HG03565 (cell line): ENCODE results near the gene PI4K2A.

Experiments used
- ATAC-seq: cut with Tn5 transposase; IDR thresholded peaks from one replicate; pipeline ENCODE4 v1.9.1; 2021; ENCODE audit warnings: mild to moderate bottlenecking, moderate library complexity; ENCODE audit not compliant: unreplicated experiment

Gene PI4K2A

DNA sequence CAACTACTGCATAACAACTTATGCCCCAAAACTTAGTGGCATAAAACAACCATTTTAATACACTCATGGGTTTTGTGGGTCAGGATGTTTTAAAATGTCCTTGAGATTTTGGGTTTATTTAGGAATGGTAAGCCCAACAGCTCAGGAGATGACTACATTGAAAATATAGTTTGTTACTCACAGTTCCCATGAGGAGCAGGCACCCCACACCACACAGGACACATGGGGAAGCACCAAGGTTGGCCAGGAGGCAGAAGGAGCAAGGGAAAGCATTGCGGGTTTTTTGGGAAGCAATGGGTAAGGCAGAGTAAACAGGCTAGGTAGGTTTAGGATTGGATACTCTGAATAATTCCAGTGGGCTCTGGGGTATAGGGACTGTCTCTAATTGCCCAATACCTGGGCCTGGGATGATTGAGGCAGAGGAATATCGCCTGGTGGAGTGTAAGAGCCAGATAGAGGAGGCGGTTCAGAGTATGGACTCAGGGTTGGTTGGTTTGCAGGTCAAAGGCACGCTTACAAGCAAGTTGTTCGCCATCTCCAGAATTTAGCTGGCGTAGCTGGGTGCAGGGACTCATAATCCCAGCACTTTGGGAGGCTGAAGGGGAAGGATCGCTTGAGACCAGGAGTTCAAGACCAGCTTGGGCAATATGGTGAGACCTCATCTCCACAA lies 63.1 kb downstream of the PI4K2A start:
- no peak for ATAC-seq

DNA sequence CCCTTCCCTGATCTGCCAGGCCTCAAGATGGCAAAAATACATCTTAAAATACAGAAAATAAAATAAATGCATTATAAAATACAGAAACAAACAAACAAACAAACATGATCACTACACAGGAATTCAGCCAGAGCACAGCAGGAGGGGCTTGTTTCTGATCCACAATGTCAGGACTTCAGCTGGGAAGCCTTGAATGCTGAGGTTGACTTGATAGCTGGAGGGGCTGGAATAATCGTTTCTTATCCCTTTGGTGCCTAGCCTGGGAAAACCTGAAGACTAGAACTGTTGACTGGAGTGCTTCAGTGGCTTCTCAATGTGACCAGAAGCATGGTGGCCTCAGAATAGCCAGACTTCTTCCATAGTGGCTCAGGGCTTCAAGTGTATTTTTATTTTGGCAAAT lies 63.9 kb downstream of the PI4K2A start:
- no peak for ATAC-seq

DNA sequence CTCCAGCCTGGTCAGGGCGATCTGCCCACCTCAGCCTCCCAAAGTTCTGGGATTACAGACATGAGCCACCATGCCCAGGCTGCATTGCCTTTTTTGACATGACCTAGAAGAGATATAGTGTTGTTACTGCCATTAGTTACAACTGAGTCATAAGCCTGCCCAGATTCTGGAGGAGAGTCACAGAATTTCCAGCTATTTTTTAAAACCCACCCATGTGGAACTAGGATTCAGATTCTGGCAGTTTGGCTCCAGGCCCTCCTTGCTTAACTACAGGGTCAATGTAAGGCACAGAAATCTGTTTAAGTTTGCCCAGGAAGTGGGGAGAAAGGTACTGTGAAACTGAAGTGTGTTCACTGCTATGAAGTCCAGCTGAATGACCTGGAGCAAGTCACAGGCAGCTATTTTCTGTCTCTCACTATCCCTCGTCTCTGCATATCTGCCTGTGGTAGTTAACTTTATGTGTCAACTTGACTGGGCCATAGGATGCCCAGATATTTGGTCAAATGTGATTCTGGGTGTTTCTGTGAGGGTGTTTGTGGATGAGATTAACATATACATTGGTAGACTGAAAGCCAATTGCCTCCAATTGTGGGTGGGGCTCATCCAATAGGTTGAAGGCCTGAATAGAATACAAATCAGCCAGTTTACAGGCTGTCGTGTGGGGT lies 64.7 kb downstream of the PI4K2A start:
- ATAC-seq: no peak

DNA sequence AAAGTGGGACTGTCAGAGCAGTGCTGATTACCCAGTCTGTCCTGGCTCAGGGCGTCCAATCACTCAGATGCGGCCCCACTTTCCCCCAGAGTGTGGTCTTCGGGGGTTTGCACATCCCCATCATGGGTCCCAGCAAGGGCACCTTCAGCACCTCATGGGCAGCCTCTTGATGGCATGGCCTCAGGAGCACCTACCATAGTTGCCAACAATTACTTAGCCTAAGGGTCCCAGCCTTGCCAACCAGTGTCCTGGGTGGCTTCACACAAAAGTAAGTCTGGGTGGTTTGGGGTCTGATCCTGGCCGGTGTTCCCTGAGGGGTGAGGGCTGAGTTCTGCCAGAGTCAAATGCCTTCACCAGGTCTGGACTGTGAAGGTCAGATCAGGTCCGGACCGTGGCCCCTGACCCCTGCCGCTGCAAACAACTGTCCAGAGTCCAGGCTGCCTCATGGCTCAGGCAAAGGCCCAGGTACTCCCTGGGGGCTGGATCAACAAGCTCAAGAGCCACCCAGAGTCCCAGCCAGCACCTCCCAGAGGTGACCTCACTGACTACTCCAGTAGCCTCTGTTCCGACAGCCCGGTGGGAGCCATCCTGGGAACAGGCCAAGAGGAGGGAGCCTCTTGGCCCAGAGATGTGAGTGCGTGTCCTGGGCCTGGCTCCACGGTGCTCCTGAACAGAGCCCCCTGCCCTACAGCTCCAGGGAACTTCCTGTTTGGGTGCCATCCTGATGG lies 66.8 kb downstream of the PI4K2A start:
- no peak for ATAC-seq

DNA sequence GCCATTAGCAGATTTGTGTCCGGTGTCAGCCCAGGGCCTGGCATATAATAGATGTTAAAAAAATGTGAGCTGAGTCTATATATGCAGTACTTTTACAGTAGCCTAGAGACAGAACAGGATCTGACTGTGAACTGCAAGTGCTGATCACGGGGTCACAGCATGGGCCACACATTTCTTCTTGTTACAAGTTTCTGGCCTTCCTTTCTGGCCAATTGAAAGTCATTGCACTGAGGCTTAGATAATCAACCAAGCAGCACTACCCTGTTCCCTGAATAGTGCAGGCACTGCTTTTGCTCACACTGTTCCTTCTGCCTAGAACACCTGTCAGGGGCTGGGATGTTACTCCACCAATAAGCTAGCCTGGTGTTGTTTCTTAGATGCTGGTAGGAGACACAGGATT lies 67.7 kb downstream of the PI4K2A start:
- ATAC-seq: no peak

DNA sequence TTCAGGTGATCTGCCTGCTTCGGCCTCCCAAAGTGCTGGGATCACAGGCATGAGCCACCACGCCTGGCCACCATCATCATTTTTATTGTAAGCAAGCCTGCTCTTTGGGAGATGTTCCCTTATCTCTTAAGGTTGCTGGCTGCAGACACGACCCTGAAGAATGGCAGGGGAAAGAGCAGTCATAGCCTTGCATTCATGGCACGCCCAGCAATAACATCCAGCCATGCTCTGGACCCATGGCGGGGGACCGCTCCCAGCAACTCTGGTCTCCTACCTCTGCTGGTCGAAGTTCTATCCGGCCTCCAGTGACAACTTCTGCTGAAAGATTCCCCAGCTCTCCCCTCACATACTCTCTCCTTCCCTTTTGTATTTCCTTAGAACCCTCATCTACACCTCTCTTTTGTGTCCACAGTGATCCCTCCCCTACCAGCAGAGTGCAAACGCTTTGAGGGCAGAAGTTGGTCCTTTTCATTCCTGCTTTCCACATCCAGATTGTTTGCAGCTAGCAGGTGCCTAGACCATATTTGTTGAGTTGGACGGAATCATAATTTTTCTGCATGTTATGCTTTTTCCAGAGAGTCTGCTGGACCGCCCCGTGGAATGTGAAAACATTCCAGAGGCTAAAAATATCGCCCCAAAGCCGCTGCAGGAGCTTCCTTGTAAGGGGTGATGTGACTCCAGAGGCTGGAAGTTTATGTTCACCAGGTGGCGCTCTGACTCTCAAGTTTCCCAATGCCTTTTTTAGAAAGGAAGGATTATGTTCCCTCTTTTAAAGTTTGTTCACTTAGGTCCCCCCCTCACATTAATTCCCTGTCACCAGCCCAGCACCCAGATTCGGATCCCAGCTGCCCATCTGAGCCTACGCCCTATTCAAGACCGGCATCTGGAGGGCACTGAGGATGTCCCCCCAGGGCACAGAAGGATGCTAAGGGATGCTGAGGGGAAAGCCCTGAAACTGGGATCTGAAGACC lies 68.8 kb downstream of the PI4K2A start:
- no peak for ATAC-seq

DNA sequence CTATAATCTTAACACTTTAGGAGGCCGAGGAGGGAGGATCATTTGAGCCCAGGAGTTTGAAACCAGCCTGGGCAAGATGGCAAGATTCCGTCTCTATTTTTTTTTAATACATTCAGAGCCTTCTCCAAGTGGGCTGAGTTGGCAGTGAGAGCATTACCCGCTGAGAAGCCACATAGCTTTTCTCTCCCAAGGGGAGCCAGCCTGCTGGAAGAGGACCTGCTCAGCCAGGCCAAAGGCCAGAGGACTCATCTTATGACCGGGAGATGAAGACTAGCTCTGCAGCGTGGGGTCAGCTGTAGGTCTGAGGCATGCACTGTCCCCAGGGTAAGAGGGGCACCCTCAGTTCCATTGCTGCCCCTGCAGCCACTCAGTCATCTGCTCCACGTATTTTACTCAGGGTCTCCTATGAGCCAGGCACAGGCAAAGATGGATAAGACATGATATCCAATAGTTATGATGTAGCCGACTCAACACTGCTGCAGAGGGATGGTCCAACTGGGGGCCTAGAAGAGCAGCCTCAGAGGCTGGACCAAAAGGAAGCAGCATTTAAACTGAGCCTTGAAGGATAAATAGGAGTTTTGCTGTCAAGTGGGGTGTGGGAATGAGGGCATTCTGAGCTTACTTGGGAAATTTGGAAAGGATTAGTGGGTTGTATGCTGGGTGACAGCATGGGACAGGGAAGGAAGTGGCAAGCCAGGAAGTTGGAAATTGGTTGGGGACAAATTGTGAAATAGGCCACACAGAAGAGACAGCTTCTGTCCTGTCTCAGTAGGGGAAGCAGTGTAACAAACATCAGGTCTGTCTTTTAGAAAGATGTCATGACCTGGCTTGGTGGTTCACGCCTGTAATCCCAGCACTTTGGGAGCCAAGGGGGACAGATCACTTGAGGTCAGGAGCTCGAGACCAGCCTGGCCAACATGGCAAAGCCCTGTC lies 71.4 kb downstream of the PI4K2A start:
- no peak for ATAC-seq

DNA sequence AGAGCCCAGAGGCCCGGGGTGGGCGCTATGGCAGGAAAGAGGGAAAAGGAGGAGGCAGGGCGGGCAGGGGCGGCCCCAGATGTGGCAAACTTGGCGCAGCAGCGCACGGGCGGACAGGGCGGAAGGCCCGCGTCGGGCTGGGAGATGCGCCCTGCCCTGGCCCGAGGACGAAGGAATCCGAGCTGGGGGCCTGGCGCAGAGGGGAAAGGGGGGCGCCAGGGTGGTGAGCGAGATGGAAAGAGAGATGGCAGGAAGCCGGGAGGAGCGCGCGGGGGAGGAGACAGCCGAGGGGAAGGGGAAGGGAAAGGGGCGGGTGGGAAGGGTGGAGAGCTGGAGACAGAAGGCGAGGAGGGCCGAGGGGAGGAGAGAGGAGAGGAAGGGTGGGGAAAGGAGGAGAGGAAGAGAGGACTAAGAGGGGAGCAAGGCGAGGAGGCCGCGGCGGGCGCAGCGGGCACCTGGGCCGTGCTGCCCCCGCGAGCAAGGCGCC lies 72.9 kb downstream of the PI4K2A start, which contains the start of gene MARVELD1:
Gene MARVELD1 (plus strand): TSS at position 392 of the 487 bp plus-strand sequence. CDS start 147 bp downstream, outside the sequence.
- ATAC-seq: no peak

DNA sequence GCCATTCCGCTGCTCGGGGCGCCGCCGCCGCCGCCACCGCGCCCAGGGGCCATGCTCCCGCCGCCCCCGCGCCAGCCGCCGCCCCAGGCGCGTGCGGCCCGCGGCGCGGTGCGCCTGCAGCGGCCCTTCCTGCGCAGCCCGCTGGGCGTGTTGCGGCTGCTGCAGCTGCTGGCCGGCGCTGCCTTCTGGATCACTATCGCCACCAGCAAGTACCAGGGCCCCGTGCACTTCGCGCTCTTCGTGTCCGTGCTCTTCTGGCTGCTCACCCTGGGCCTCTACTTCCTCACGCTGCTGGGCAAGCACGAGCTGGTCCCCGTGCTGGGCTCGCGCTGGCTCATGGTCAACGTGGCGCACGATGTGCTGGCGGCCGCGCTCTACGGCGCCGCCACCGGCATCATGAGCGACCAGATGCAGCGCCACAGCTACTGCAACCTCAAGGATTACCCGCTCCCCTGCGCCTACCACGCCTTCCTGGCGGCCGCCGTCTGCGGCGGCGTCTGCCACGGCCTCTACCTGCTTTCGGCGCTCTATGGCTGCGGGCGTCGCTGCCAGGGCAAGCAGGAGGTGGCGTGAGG lies 73.4 kb downstream of the PI4K2A start:
- ATAC-seq: no peak

DNA sequence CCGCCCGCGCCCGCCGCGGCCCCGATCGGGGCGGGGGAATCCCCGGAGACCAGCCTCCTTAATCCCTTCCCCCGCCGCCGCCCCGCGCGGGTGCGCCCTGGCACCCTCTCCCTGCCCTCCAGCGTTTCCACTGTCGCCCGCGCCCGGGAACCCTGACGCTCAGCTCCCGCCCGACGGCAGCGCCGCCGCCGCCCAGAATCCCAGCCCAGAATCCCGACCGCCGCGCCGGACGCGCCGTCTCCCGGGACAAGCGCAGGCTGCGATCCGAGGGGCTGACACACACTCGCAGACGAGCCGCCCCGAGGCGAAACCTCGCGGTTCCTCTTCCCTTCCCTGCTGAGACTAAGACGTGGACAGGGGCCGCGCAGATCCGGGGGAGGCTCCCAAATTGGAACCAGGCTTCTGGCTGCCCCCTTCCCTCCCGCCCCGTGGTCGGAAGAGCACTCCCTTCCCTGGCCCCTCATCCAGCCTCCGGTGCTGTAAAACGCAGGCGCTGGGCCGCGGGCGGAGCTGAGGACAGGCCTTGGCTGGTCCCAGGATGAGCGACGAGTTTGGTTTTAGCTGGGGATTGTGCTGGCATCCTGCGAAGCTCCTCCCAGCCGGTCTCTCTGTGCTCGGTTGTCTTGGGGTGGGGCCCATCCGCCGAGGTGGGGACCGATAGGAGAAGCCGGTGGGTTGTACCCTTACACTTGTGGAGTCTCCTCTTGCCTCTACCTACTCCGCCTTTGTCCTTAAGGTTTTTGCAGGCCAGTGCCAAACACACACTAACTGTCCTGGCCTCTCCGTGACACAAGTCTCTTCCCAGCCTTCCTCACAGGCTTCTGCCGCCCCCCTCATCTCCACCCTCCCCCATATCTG lies 74.2 kb downstream of the PI4K2A start:
- ATAC-seq: no peak

DNA sequence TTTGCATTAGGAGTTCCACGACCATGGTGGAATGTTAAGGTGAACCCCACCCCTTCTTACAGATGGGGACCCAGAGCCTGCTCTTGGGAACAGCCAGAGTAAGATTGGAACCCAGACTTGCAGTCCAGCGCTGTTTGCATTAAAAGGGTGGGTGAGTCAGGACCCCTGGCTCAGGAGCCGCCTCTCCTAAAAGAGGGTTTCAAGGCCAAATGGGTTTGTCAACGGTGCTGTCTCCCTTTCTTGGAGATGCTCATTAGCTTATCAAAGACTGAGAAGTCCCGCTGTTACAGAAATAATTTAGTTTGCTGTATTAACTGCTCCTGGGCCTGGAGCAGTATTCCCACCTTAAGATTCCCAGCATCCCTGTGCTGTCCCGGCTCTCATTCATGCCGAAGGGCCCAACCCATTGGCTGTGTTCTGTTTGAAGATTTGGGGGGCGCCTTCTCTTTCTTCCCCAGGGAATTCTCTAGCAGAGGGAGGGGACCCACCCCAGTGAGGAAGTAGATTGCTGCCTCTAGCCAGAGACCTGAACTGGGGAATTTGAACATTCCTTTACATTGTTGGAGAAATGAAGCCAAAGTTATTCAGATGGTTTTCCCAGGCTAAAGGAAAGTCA lies 74.9 kb downstream of the PI4K2A start:
- ATAC-seq: no peak

DNA sequence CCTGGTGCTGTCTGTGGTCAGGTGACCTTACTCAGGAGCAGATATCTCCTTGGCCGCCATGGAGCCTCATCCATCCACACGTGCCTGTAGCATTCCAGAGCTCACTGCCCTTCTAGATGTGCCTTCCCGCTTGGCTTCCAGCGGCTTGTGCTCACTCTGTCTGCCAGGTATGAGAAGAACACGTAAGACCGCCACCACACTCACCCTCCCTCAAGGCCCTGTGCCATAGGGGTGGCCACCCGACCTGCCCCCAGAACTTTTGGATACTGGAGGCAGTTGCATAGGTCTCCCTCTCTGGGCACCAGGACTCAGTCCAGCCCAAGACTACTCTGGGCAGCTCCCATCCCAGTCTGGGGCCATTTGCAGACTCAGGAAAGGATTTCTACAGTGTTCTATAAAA lies 77.2 kb downstream of the PI4K2A start:
- no peak for ATAC-seq

DNA sequence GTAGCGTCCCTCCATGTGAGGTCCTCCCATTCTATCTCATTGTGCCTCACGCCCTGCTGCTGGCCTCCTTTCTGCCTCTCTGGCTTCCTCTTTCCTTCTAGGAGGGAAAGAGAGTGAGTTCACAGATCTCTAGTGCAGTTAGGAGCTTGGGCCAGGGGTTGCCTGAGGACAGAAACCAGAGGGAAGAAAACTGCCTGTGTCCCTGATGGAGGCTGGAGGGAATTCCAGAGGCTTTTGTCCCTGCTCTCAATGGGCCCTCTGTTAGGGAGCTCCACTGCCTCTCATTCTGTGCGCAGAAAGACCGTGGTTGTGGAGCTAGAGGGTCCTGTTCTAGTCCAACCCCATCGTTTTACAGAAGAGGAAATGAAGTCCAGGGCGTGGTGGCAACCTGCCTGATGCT lies 77.7 kb downstream of the PI4K2A start:
- no peak for ATAC-seq

DNA sequence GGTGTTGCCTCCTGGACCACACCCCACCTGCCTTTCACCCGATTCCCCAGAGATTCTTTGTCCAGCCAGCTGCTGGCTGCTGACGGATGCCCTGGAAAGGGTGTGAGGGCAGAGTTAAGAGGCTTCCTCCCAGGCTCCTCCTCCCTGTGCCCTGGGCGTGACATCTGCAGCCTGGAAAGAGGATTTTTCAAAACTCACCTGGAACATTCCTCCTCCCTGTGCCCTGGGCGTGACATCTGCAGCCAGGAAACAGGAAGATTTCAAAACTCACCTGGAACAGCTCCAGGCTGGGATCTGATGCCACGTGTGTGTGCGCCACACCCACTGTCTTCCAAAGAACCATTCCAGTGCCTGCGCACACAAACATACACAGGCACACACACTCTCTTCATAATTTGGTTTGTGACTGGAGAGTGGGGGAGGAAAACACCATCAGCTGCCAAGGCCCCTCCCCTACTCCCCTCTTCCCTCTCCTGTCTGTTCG lies 78.2 kb downstream of the PI4K2A start:
- ATAC-seq: no peak

DNA sequence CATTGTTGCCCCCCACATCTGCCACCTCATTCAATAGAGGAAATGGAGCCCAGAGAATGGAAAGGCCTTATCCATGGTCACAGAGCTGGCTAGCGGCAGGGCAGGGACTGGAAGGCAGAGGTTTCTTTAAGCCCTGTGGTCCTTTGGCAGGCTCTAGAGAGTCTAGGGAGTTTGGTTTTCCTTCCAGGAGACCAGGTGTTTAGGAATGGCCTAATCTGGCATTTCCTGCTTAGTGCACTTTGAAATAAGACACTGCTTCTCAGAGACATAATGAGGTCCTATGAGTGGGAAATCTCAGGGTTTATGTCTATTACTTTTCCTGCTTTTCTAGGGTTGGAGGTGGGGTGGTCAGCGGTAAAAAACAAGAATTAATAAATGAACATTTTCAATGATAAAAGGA lies 79.1 kb downstream of the PI4K2A start:
- ATAC-seq: no peak

DNA sequence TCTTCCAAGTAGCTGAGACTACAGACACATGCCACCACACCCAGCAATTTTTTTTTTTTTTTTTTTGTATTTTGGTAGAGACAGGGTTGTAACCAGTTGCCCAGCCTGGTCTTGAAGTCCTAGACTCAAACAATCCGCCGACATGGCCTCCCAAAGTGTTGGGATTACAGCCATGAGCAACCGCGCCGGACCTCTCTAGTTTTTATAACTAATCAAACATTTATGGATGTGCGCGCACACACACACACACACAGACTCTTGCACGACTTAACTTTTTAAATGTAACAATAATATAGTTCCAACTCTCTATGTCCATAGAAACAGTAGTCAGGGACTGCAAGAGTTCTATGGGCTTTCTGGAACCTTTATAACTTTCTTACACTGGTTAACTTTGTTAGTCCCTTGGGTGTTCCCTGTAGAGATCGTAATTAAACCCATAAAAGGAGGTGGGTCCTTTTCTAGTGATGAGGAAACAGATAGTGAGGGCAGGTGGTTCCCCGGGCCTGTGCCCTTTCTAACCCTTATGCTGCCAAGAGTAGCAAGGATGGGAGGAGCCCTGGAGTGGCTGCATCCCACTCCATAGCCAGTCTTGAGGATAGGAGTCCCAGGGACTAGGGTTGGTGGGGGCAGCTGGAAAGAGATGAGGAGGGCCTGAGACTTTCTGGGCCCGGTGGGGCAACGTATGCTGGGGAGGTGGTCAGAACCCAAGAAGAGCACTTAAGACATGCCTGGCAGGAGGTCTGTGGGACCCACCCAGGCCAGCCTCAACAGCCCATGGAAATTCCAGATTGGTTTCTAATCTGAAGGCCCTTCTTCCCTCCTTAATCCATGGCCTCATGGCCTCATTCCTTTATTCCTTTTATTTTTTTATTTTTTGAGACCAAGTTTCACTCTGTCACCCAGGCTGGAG lies 81.7 kb downstream of the PI4K2A start:
- ATAC-seq: no peak

DNA sequence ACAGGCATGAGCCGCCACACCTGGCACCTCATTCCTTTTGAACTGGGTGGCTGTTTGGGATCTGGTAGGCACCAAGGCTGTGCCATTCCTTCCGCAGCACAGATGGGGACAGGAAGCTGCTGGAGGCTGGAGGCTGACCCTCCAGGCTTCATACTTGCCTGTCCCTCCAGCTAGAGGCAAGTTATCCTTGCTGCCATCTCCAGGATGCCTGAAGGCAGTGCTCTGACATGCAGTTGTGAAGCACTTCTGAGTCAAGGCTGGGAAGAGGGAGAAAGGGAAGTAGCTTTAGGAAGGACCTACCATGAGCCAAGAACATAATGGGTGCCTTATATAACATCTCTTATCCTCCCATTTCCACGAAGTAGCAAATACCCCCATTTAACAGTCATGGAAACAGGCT lies 82.5 kb downstream of the PI4K2A start:
- no peak for ATAC-seq
